Testis (tissue), 3 donors: ENCODE data around the gene MYLK. TPM values are rescaled to one million over a fixed set of nuclear protein-coding genes. Genes with fewer than 3 reads are reported as not detected.
"Not testable (repeated sequence)": the region's sequence is repeated elsewhere in the genome, so short reads cannot be mapped to it uniquely, and the experiment has no call there.

Experiments
- DNase-seq: peaks from one replicate; pipeline ENCODE4 v3.0.0-alpha.2; 2019
- H3K27ac ChIP-seq, 2 donors: fragments of 200-600 bp; sonication (generic); one replicate each; pipeline ENCODE4 v1.5.1; 2019
- H3K27me3 ChIP-seq: fragments of 200-600 bp; sonication (generic); one replicate; pipeline ENCODE4 v1.5.1; 2019
- H3K36me3 ChIP-seq: fragments of 200-600 bp; sonication (generic); one replicate; pipeline ENCODE4 v1.5.1; 2017; ENCODE audit warnings: low read depth; ENCODE audit errors: missing control alignments
- H3K4me1 ChIP-seq: fragments of 200-600 bp; sonication (generic); one replicate; pipeline ENCODE4 v1.5.1; 2019
- H3K4me3 ChIP-seq, 2 donors: fragments of 200-600 bp; sonication (generic); one replicate each; pipeline ENCODE4 v1.5.1; 2017 to 2019
- H3K9me3 ChIP-seq: fragments of 200-600 bp; sonication (generic); one replicate; pipeline ENCODE4 v1.5.1; 2017
- CTCF ChIP-seq, 3 experiments: fragments of 450-650 bp in 2 of 3; fragments of 200-600 bp in 1 of 3; sonication (generic) in 1 of 3; IDR thresholded peaks; one replicate each; pipeline ENCODE4 v1.5.1; 2016 to 2019; ENCODE audit warnings: antibody characterized with exemption in 3 of 3, mild to moderate bottlenecking in 2 of 3, moderate library complexity in 1 of 3
- POLR2A ChIP-seq: fragments of 450-650 bp; IDR thresholded peaks from one replicate; pipeline ENCODE4 v1.6.1; 2017; ENCODE audit warnings: antibody characterized with exemption, mild to moderate bottlenecking, moderate library complexity
- WGBS, 2 donors: methylation state at CpG; one replicate each; pipeline ENCODE4 v1.1.5; 2018; 5-methylcytosine and 5-hydroxymethylcytosine counted together
- intact Hi-C: fragments of 100-400 bp; cut with DNase I; formaldehyde crosslinking; loops from one replicate; pipeline ENCODE4 v1.15.1; 2023; ENCODE audit warnings: low total_unique reads
- polyA plus RNA-seq: library from polyadenylated mRNA; stranded (reverse); fragments of 350-450 nt; fragmentation: Illumina TruSeq; extraction: RNeasy Lipid Tissue Mini Kit (QIAGEN cat#74804); gene quantifications from one replicate; pipeline ENCODE4 v1.2.3, GENCODE V29; 2014; ENCODE audit warnings: low read depth, low replicate concordance; ENCODE audit not compliant: insufficient read depth
- total RNA-seq, 2 donors: library from RNA; depleted of rRNA; stranded (reverse); fragments of >200 nt; gene quantifications; one replicate each; pipeline ENCODE4 v1.2.3, GENCODE V29; 2016

MYLK gene
- total and polyA plus RNA-seq, 3 donors from 2014 or later, result 130 to 168 (median 151) TPM

- Histone ChIP-seq H3K27me3 (no peaks in the 10 kb centered on the region), H3K27ac (no peak overlapping the region), H3K4me3 (no peak overlapping the region), H3K4me1 (peaks cover 8% of the 10 kb centered on the region), H3K36me3 (no peaks in the 10 kb centered on the region), H3K9me3 (no peaks in the 10 kb centered on the region)
- DNase-seq, result no peak
- intact Hi-C loops, result no loop called here
- WGBS, 2 donors, result 82 to 83% methylated on average over 5 of the region's 5 CpGs
- TF ChIP-seq POLR2A (no peak), CTCF (IDR thresholded peaks at IDR 0.05) (no peak)
Measured at GRCh38 chr3:123609063-123609462, 275.1 kb downstream of the MYLK start.

GRCh38 chr3:123608263-123608937, 275.7 kb downstream of the MYLK start:
- Histone ChIP-seq H3K27ac (no peak overlapping the region), H3K36me3 (no peaks in the 10 kb centered on the region), H3K9me3 (no peaks in the 10 kb centered on the region), H3K27me3 (no peaks in the 10 kb centered on the region), H3K4me1 (peaks cover 3% of the 10 kb centered on the region), H3K4me3 (no peak overlapping the region)
- DNase-seq, result no peak
- intact Hi-C loops, result no loop called here
- 84 to 92% methylated on average over 3 of the region's 3 CpGs for WGBS, 2 donors
- no peak for TF ChIP-seq CTCF (IDR thresholded peaks at IDR 0.05)
- TF ChIP-seq POLR2A, result no peak

- Histone ChIP-seq H3K36me3 (no peaks in the 10 kb centered on the region), H3K4me1 (no peaks in the 10 kb centered on the region), H3K9me3 (no peaks in the 10 kb centered on the region), H3K27me3 (no peaks in the 10 kb centered on the region), H3K4me3 (no peak overlapping the region), H3K27ac (no peak overlapping the region)
- intact Hi-C loops, result no loop called here
- no peak for DNase-seq
- no peak for TF ChIP-seq POLR2A
- no peak for TF ChIP-seq CTCF (IDR thresholded peaks at IDR 0.05)
Measured at GRCh38 chr3:123606527-123606926, 277.6 kb downstream of the MYLK start.

- WGBS, 2 donors, result 88 to 96% methylated on average over 5 of the region's 5 CpGs
Measured at GRCh38 chr3:123605789-123606234, 278.3 kb downstream of the MYLK start.

GRCh38 chr3:123603153-123603552, 281.0 kb downstream of the MYLK start:
- H3K4me1 ChIP-seq, DNase-seq, H3K36me3 ChIP-seq, H3K4me3 ChIP-seq, H3K27me3 ChIP-seq, intact Hi-C loops, H3K9me3 ChIP-seq, H3K27ac ChIP-seq: not testable (repeated sequence)
- WGBS, 2 donors, result 94 to 98% methylated on average over 2 of the region's 2 CpGs

More at GRCh38 chr3:123605789-123606234, 278.3 kb downstream of the MYLK start:
- no peaks in the 10 kb centered on the region for H3K9me3 ChIP-seq
- H3K27me3 ChIP-seq, result no peaks in the 10 kb centered on the region
- intact Hi-C loops, result no loop called here
- H3K27ac ChIP-seq, result no peak overlapping the region
- TF ChIP-seq CTCF (IDR thresholded peaks at IDR 0.05), result no peak
- no peak for TF ChIP-seq POLR2A
- no peak overlapping the region for H3K4me3 ChIP-seq
- H3K4me1 ChIP-seq, result no peaks in the 10 kb centered on the region
- no peaks in the 10 kb centered on the region for H3K36me3 ChIP-seq
- no peak for DNase-seq
